Measurements from ENCODE around the gene TECPR2.
A peak's percentile ranks its signal among the peaks of the same experiment; 100 is the strongest.

The TECPR2 gene

DNA sequence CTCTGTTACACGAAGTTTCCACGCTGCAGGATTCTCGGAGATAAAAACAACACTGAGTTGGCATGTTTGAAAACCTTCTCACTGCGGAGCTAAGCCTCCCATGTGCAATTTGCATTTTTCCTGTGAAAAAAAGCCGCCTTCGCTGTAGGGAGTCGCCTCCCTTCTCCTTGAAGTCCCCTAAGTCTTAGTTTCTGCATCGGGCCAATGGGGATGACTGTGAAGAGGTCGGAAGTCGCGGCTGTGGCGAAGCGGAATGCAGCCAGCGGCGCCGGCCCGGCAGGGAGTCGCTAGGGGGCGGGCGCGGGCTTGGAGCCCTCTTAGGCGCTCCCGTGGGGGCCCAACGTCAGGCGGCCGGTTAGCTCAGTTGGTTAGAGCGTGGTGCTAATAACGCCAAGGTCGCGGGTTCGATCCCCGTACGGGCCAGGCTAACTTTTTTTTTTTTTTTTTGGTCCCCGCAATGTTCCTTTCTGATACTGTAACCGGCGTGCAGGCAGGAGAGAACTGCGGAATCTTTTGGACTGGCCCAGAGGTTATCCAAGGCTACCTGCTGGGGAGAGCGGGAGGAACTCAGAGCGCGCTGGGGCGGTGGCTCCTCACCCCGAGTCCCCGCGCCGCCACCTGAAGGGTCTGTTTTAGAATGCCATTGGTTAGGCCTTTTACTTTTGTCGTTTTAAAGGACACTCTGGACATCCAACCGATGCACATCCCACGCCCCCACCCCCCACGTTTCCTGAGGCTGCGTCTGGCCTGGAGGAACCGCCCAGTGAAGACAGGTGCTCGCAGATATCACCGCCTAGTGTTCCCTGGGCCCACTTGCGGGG, 45.8 kb upstream of the TECPR2 start:
- TF ChIP-seq, protein P1, sequence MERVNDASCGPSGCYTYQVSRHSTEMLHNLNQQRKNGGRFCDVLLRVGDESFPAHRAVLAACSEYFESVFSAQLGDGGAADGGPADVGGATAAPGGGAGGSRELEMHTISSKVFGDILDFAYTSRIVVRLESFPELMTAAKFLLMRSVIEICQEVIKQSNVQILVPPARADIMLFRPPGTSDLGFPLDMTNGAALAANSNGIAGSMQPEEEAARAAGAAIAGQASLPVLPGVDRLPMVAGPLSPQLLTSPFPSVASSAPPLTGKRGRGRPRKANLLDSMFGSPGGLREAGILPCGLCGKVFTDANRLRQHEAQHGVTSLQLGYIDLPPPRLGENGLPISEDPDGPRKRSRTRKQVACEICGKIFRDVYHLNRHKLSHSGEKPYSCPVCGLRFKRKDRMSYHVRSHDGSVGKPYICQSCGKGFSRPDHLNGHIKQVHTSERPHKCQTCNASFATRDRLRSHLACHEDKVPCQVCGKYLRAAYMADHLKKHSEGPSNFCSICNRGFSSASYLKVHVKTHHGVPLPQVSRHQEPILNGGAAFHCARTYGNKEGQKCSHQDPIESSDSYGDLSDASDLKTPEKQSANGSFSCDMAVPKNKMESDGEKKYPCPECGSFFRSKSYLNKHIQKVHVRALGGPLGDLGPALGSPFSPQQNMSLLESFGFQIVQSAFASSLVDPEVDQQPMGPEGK (CRISPR knock-in tag; IDR thresholded peaks at IDR 0.05; ENCODE audit: borderline replicate concordance): no peak
- peak; percentile 81 for TF ChIP-seq ZNF70 (CRISPR knock-in tag; IDR thresholded peaks at IDR 0.05)
- no peak for TF ChIP-seq ZFP3 (CRISPR knock-in tag; IDR thresholded peaks at IDR 0.05)
- TF ChIP-seq SNAI2 (CRISPR knock-in tag; IDR thresholded peaks at IDR 0.05): peak; percentile 83; the same call in 1 of the 2 replicates
- TF ChIP-seq RARB (CRISPR knock-in tag; IDR thresholded peaks at IDR 0.05): no peak
- TF ChIP-seq BACH2 (CRISPR knock-in tag; IDR thresholded peaks at IDR 0.05; ENCODE audit: borderline replicate concordance): no peak
- peak; percentile 80 for ATAC-seq

DNA sequence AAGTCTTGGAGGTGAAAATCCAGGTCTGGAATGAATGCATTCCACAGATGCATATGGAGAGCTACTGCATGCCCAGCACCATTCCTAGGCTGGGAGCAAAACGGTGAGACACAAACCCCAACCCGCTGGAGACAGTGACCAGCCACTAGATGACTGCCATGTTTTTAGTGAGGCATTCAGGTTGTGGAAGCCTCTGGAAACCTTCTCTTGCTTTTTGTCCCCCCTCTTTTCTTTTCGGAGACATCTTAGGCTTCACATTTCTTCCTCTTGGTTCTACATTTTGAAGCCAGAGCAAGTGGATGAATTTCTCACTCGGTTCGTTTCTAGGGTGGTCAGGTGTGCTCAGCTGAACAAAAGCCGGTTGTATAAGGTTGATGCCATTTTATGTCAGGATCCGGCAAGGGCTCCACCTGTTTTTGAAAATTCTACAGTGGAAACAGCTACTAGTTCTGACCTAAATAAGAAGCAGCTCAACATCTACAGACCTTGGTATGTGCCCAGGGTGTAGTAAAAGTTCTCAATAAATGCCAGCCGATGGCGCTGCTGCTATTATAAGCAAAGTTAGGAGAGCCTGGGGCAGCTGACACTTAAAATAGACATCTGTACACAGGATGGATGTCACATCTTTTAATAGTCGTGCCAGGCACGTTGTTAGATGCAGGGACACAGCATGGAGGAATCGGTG, 45.0 kb upstream of the TECPR2 start:
- no peak for TF ChIP-seq ZFP3 (CRISPR knock-in tag; IDR thresholded peaks at IDR 0.05)
- TF ChIP-seq BACH2 (CRISPR knock-in tag; IDR thresholded peaks at IDR 0.05; ENCODE audit: borderline replicate concordance): no peak
- TF ChIP-seq, protein P1 (CRISPR knock-in tag; IDR thresholded peaks at IDR 0.05; ENCODE audit: borderline replicate concordance): no peak
- no peak for TF ChIP-seq CSDC2 (CRISPR knock-in tag; IDR thresholded peaks at IDR 0.05)
- TF ChIP-seq, protein P2, sequence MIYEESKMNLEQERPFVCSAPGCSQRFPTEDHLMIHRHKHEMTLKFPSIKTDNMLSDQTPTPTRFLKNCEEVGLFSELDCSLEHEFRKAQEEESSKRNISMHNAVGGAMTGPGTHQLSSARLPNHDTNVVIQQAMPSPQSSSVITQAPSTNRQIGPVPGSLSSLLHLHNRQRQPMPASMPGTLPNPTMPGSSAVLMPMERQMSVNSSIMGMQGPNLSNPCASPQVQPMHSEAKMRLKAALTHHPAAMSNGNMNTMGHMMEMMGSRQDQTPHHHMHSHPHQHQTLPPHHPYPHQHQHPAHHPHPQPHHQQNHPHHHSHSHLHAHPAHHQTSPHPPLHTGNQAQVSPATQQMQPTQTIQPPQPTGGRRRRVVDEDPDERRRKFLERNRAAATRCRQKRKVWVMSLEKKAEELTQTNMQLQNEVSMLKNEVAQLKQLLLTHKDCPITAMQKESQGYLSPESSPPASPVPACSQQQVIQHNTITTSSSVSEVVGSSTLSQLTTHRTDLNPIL (CRISPR knock-in tag; IDR thresholded peaks at IDR 0.05; ENCODE audit: low read depth): no peak
- TF ChIP-seq ZFP30 (CRISPR knock-in tag; IDR thresholded peaks at IDR 0.05): no peak
- TF ChIP-seq, protein P3, sequence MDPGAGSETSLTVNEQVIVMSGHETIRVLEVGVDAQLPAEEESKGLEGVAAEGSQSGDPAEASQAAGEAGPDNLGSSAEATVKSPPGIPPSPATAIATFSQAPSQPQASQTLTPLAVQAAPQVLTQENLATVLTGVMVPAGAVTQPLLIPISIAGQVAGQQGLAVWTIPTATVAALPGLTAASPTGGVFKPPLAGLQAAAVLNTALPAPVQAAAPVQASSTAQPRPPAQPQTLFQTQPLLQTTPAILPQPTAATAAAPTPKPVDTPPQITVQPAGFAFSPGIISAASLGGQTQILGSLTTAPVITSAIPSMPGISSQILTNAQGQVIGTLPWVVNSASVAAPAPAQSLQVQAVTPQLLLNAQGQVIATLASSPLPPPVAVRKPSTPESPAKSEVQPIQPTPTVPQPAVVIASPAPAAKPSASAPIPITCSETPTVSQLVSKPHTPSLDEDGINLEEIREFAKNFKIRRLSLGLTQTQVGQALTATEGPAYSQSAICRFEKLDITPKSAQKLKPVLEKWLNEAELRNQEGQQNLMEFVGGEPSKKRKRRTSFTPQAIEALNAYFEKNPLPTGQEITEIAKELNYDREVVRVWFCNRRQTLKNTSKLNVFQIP (CRISPR knock-in tag; IDR thresholded peaks at IDR 0.05; ENCODE audit: borderline replicate concordance, low read depth): no peak
- no peak for TF ChIP-seq GLIS3 (CRISPR knock-in tag; IDR thresholded peaks at IDR 0.05)
- no peak for TF ChIP-seq ZNF8 (CRISPR knock-in tag; IDR thresholded peaks at IDR 0.05)
- TF ChIP-seq, protein P4, sequence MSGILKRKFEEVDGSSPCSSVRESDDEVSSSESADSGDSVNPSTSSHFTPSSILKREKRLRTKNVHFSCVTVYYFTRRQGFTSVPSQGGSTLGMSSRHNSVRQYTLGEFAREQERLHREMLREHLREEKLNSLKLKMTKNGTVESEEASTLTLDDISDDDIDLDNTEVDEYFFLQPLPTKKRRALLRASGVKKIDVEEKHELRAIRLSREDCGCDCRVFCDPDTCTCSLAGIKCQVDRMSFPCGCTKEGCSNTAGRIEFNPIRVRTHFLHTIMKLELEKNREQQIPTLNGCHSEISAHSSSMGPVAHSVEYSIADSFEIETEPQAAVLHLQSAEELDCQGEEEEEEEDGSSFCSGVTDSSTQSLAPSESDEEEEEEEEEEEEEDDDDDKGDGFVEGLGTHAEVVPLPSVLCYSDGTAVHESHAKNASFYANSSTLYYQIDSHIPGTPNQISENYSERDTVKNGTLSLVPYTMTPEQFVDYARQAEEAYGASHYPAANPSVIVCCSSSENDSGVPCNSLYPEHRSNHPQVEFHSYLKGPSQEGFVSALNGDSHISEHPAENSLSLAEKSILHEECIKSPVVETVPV (CRISPR knock-in tag; IDR thresholded peaks at IDR 0.05): no peak
- TF ChIP-seq ZC3H10 (CRISPR knock-in tag; IDR thresholded peaks at IDR 0.05): no peak
- TF ChIP-seq RARB (CRISPR knock-in tag; IDR thresholded peaks at IDR 0.05): no peak
- TF ChIP-seq ZNF70 (CRISPR knock-in tag; IDR thresholded peaks at IDR 0.05): no peak
- TF ChIP-seq ESRRG (CRISPR knock-in tag; IDR thresholded peaks at IDR 0.05): no peak
- no peak for TF ChIP-seq ZNF565 (CRISPR knock-in tag; conservative IDR thresholded peaks at IDR 0.05; ENCODE audit: low read depth)
- no peak for TF ChIP-seq ARNTL (CRISPR knock-in tag; IDR thresholded peaks at IDR 0.05; ENCODE audit: borderline replicate concordance, low read depth)
- no peak for ATAC-seq

DNA sequence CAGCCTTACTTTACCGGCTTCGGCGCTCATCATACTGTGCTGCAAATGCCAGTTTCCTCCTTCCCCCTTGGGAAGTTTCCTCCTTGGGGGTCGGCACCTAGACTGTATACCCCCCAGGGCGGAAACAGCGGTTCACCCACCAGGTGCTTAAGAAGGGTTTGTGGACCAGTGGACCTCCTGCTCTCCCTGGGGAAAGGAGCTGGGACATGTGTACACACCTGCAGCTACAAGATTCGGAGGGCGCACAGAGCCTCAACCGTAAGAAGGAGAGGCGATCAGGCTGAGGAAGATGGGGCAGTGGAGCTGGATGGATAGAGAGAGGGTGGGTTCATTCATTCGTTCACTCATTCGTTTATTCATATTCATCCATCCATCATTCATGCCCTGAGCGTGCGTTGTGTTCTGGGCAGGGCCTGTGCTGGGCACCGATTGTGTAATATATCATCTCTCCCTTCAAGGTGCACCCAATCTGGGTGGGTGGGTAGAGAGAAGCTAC, 43.9 kb upstream of the TECPR2 start:
- ATAC-seq: no peak
- TF ChIP-seq, protein P3 (CRISPR knock-in tag; IDR thresholded peaks at IDR 0.05; ENCODE audit: borderline replicate concordance, low read depth): no peak
- TF ChIP-seq TCF4 (CRISPR knock-in tag; IDR thresholded peaks at IDR 0.05; ENCODE audit: borderline replicate concordance) (no peak), GLIS3 (CRISPR knock-in tag; IDR thresholded peaks at IDR 0.05) (no peak), ZFP30 (CRISPR knock-in tag; IDR thresholded peaks at IDR 0.05) (no peak)
- TF ChIP-seq, protein P2 (CRISPR knock-in tag; IDR thresholded peaks at IDR 0.05; ENCODE audit: low read depth): no peak

Measured in SK-N-SH treated with all-trans-retinoic acid at 6 μM for 48 hours (cell line).